Measurements from ENCODE around the gene SSBP3. TPM values are rescaled to one million over a fixed set of nuclear protein-coding genes. Genes with fewer than 3 reads are reported as not detected.

SSBP3 gene
- total and polyA plus RNA-seq, 4 donors: 7.7 to 24.7 (median 17.3) TPM

- Histone ChIP-seq H3K4me3 (ENCODE audit: low read depth in 1 of 3, low read length in 3 of 3) (no peak overlapping the region), H3K36me3 (ENCODE audit: control insufficient read depth in 4 of 4, insufficient read depth in 3 of 4, low read depth in 1 of 4, low read length in 3 of 4) (no peaks in the 10 kb centered on the region), H3K27me3 (ENCODE audit: control insufficient read depth in 4 of 4, insufficient read depth in 4 of 4, low read length in 3 of 4) (no peaks in the 10 kb centered on the region), H3K9me3 (ENCODE audit: control insufficient read depth in 4 of 4, low read length in 3 of 4) (no peaks in the 10 kb centered on the region), H3K4me1 (ENCODE audit: control insufficient read depth in 4 of 4, insufficient read depth in 4 of 4, low read length in 3 of 4) (peaks cover 0 to 6% (median 4%) of the 10 kb centered on the region in 4 donors), H3K9ac (ENCODE audit: low read depth in 1 of 2, low read length in 2 of 2) (no peak overlapping the region), H3K27ac (ENCODE audit: low read depth in 1 of 2, low read length in 2 of 2) (no peak overlapping the region)
- TF ChIP-seq MAX (IDR thresholded peaks at IDR 0.05) (no peak), JUND (IDR thresholded peaks at IDR 0.05) (no peak), HNF4G (IDR thresholded peaks at IDR 0.05) (no peak), EGR1 (IDR thresholded peaks at IDR 0.05; ENCODE audit: low read depth in 2 of 2) (no peak)
- TF ChIP-seq, protein P1, sequence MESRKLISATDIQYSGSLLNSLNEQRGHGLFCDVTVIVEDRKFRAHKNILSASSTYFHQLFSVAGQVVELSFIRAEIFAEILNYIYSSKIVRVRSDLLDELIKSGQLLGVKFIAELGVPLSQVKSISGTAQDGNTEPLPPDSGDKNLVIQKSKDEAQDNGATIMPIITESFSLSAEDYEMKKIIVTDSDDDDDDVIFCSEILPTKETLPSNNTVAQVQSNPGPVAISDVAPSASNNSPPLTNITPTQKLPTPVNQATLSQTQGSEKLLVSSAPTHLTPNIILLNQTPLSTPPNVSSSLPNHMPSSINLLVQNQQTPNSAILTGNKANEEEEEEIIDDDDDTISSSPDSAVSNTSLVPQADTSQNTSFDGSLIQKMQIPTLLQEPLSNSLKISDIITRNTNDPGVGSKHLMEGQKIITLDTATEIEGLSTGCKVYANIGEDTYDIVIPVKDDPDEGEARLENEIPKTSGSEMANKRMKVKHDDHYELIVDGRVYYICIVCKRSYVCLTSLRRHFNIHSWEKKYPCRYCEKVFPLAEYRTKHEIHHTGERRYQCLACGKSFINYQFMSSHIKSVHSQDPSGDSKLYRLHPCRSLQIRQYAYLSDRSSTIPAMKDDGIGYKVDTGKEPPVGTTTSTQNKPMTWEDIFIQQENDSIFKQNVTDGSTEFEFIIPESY (IDR thresholded peaks at IDR 0.05): no peak
- DNase-seq (ENCODE audit: low spot score): no peak
- WGBS: 71% methylated on average over 19 of the region's 19 CpGs
Observed at GRCh38 chr1:54309631-54310366, 96.4 kb downstream of the SSBP3 start.

- Histone ChIP-seq H3K9me3 (ENCODE audit: control insufficient read depth in 4 of 4, low read length in 3 of 4) (no peaks in the 10 kb centered on the region), H3K36me3 (ENCODE audit: control insufficient read depth in 4 of 4, insufficient read depth in 3 of 4, low read depth in 1 of 4, low read length in 3 of 4) (no peaks in the 10 kb centered on the region), H3K4me1 (ENCODE audit: control insufficient read depth in 4 of 4, insufficient read depth in 4 of 4, low read length in 3 of 4) (peaks cover 0 to 6% (median 6%) of the 10 kb centered on the region in 4 donors), H3K9ac (ENCODE audit: low read depth in 1 of 2, low read length in 2 of 2) (no peak overlapping the region), H3K27me3 (ENCODE audit: control insufficient read depth in 4 of 4, insufficient read depth in 4 of 4, low read length in 3 of 4) (no peaks in the 10 kb centered on the region), H3K4me3 (ENCODE audit: low read depth in 1 of 3, low read length in 3 of 3) (no peak overlapping the region), H3K27ac (ENCODE audit: low read depth in 1 of 2, low read length in 2 of 2) (no peak overlapping the region)
- 98% methylated on average over 3 of the region's 3 CpGs for WGBS
- no peak for DNase-seq (ENCODE audit: low spot score)
- TF ChIP-seq, protein P1 (IDR thresholded peaks at IDR 0.05): no peak
- no peak for TF ChIP-seq HNF4A (conservative IDR thresholded peaks at IDR 0.05)
- TF ChIP-seq NR2F2 (IDR thresholded peaks at IDR 0.05): no peak
- TF ChIP-seq TAF1 (conservative IDR thresholded peaks at IDR 0.05): no peak
- TF ChIP-seq FOXA1 (IDR thresholded peaks at IDR 0.05): no peak
- no peak for TF ChIP-seq HNF4G (IDR thresholded peaks at IDR 0.05)
- TF ChIP-seq, protein P2, sequence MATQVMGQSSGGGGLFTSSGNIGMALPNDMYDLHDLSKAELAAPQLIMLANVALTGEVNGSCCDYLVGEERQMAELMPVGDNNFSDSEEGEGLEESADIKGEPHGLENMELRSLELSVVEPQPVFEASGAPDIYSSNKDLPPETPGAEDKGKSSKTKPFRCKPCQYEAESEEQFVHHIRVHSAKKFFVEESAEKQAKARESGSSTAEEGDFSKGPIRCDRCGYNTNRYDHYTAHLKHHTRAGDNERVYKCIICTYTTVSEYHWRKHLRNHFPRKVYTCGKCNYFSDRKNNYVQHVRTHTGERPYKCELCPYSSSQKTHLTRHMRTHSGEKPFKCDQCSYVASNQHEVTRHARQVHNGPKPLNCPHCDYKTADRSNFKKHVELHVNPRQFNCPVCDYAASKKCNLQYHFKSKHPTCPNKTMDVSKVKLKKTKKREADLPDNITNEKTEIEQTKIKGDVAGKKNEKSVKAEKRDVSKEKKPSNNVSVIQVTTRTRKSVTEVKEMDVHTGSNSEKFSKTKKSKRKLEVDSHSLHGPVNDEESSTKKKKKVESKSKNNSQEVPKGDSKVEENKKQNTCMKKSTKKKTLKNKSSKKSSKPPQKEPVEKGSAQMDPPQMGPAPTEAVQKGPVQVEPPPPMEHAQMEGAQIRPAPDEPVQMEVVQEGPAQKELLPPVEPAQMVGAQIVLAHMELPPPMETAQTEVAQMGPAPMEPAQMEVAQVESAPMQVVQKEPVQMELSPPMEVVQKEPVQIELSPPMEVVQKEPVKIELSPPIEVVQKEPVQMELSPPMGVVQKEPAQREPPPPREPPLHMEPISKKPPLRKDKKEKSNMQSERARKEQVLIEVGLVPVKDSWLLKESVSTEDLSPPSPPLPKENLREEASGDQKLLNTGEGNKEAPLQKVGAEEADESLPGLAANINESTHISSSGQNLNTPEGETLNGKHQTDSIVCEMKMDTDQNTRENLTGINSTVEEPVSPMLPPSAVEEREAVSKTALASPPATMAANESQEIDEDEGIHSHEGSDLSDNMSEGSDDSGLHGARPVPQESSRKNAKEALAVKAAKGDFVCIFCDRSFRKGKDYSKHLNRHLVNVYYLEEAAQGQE (IDR thresholded peaks at IDR 0.05): no peak
- TF ChIP-seq RXRA (IDR thresholded peaks at IDR 0.05): no peak
- no peak for TF ChIP-seq JUND (IDR thresholded peaks at IDR 0.05)
- TF ChIP-seq SP1 (IDR thresholded peaks at IDR 0.05): no peak
- TF ChIP-seq MAX (IDR thresholded peaks at IDR 0.05): no peak
- TF ChIP-seq EGR1 (IDR thresholded peaks at IDR 0.05; ENCODE audit: low read depth in 2 of 2): no peak
- TF ChIP-seq FOXA2 (IDR thresholded peaks at IDR 0.05): no peak
- no peak for TF ChIP-seq ATF3 (IDR thresholded peaks at IDR 0.05)
- TF ChIP-seq GABPA (IDR thresholded peaks at IDR 0.05 in 1 of 2, conservative IDR thresholded peaks at IDR 0.05 in 1 of 2): no peak
Observed at GRCh38 chr1:54307305-54307704, 98.9 kb downstream of the SSBP3 start.

All from liver (tissue), 9 donors.